PC-9 (cell line): ENCODE measurements around the gene SEC16A.

Source experiments
- CTCF ChIP-seq: fragments of 200-600 bp; sonication (generic); conservative IDR thresholded peaks from 2 replicates; pipeline ENCODE4 v1.6.1; 2017; ENCODE audit warnings: mixed run types, antibody characterized with exemption, mild to moderate bottlenecking, moderate library complexity
- EZH2 ChIP-seq: fragments of 200-600 bp; sonication (generic); IDR thresholded peaks from 2 replicates; pipeline ENCODE4 v1.8.0; 2017; ENCODE audit warnings: antibody characterized with exemption, low read depth

- TF ChIP-seq CTCF, result no peak
- TF ChIP-seq EZH2, result no peak
Observed at GRCh38 chr9:136402067-136402466, 80.8 kb downstream of the SEC16A start.
